HepG2 (cell line): Measurements from ENCODE around the gene C11orf24. TPM values are rescaled to one million over a fixed set of nuclear protein-coding genes. Genes with fewer than 3 reads are reported as not detected.

Source experiments
- BCL6 ChIP-seq: IDR thresholded peaks from 2 replicates; pipeline ENCODE4 v1.6.1; 2016; ENCODE audit warnings: missing genetic modification reagents, missing compliant biosample characterization
- BRF2 ChIP-seq: sonication (generic); formaldehyde crosslinking; IDR thresholded peaks from 2 replicates; pipeline ENCODE4 v1.8.1; 2022; ENCODE audit warnings: mild to moderate bottlenecking, missing genetic modification reagents
- CREM ChIP-seq, 2 experiments: sonication (generic) in 1 of 2; formaldehyde crosslinking in 1 of 2; IDR thresholded peaks; 2 replicates each; pipeline versions ENCODE4 v1.4.0 to v1.6.1; 2016 to 2020; ENCODE audit warnings: antibody characterized with exemption in 1 of 2, mild to moderate bottlenecking in 1 of 2, missing genetic modification reagents in 1 of 2
- HIVEP1 ChIP-seq: sonication (generic); formaldehyde crosslinking; IDR thresholded peaks from 2 replicates; pipeline ENCODE4 v1.4.0; 2020; ENCODE audit warnings: mild to moderate bottlenecking, missing genetic modification reagents
- HOXA3 ChIP-seq: sonication (generic); formaldehyde crosslinking; IDR thresholded peaks from 2 replicates; pipeline ENCODE4 v1.5.0; 2020; ENCODE audit warnings: missing genetic modification reagents
- KAT2B ChIP-seq: fragments of 150-350 bp; IDR thresholded peaks from 2 replicates; pipeline ENCODE4 v1.6.1; 2014; ENCODE audit warnings: low read depth, low read length, borderline replicate concordance
- KMT2A ChIP-seq: sonication (generic); formaldehyde crosslinking; IDR thresholded peaks from 2 replicates; pipeline ENCODE4 v1.4.0; 2020; ENCODE audit warnings: missing genetic modification reagents
- MAFG ChIP-seq: sonication (generic); formaldehyde crosslinking; IDR thresholded peaks from 2 replicates; pipeline ENCODE4 v1.5.1; 2020; ENCODE audit warnings: mild to moderate bottlenecking, missing genetic modification reagents
- MTA1 ChIP-seq: sonication (generic); formaldehyde crosslinking; IDR thresholded peaks from 2 replicates; pipeline ENCODE4 v1.4.0; 2020; ENCODE audit warnings: missing genetic modification reagents, mild to moderate bottlenecking, borderline replicate concordance
- NBN ChIP-seq: fragments of 450-650 bp; conservative IDR thresholded peaks from 2 replicates; pipeline ENCODE4 v1.6.1; 2017
- NFYB ChIP-seq: sonication (generic); formaldehyde crosslinking; IDR thresholded peaks from 2 replicates; pipeline ENCODE4 v1.4.0; 2020; ENCODE audit warnings: missing genetic modification reagents
- RARA ChIP-seq: IDR thresholded peaks from 2 replicates; pipeline ENCODE4 v1.6.1; 2016; ENCODE audit warnings: missing genetic modification reagents, missing compliant biosample characterization
- SMAD3 ChIP-seq: sonication (generic); formaldehyde crosslinking; IDR thresholded peaks from 2 replicates; pipeline ENCODE4 v1.4.0; 2020; ENCODE audit warnings: missing genetic modification reagents
- TAF15 ChIP-seq: fragments of 200-400 bp; formaldehyde crosslinking; IDR thresholded peaks from one replicate; pipeline ENCODE4 v1.6.1; 2018; ENCODE audit warnings: mild to moderate bottlenecking, low read depth, low read length; ENCODE audit not compliant: poor library complexity, severe bottlenecking
- THAP7 ChIP-seq: sonication (generic); formaldehyde crosslinking; IDR thresholded peaks from 2 replicates; pipeline ENCODE4 v1.8.1; 2023; ENCODE audit warnings: mild to moderate bottlenecking, missing genetic modification reagents
- YY1 ChIP-seq: IDR thresholded peaks from 2 replicates; pipeline ENCODE4 v1.6.1; 2011; ENCODE audit warnings: low read length, low read depth, moderate library complexity, mild to moderate bottlenecking; ENCODE audit not compliant: insufficient read depth, insufficient replicate concordance
- ZC3H13 ChIP-seq: sonication (generic); formaldehyde crosslinking; IDR thresholded peaks from 2 replicates; pipeline ENCODE4 v1.8.1; 2023; ENCODE audit warnings: mild to moderate bottlenecking, missing genetic modification reagents, moderate library complexity
- ZNF225 ChIP-seq: sonication (generic); formaldehyde crosslinking; IDR thresholded peaks from 2 replicates; pipeline ENCODE4 v1.4.0; 2020; ENCODE audit warnings: mild to moderate bottlenecking, missing genetic modification reagents
- ZNF24 ChIP-seq: fragments of 450-650 bp; IDR thresholded peaks from 2 replicates; pipeline ENCODE4 v1.6.1; 2017; ENCODE audit warnings: antibody characterized with exemption, mild to moderate bottlenecking
- ZNF567 ChIP-seq: sonication (generic); formaldehyde crosslinking; IDR thresholded peaks from 2 replicates; pipeline ENCODE4 v1.8.1; 2023; ENCODE audit warnings: mild to moderate bottlenecking, missing genetic modification reagents, borderline replicate concordance
- ZNF605 ChIP-seq: sonication (generic); formaldehyde crosslinking; IDR thresholded peaks from 2 replicates; pipeline ENCODE4 v1.8.0; 2022; ENCODE audit warnings: mild to moderate bottlenecking, missing genetic modification reagents
- ZNF687 ChIP-seq: sonication (generic); formaldehyde crosslinking; IDR thresholded peaks from 2 replicates; pipeline ENCODE4 v1.5.1; 2020; ENCODE audit warnings: mild to moderate bottlenecking, missing genetic modification reagents, moderate library complexity
- ZNF776 ChIP-seq: sonication (generic); formaldehyde crosslinking; IDR thresholded peaks from 2 replicates; pipeline ENCODE4 v1.4.0; 2020; ENCODE audit warnings: mild to moderate bottlenecking, missing genetic modification reagents
- ZSCAN12 ChIP-seq: sonication (generic); formaldehyde crosslinking; IDR thresholded peaks from 2 replicates; pipeline ENCODE4 v1.9.0; 2021; ENCODE audit warnings: mild to moderate bottlenecking, missing genetic modification reagents
- ZSCAN30 ChIP-seq: sonication (generic); formaldehyde crosslinking; IDR thresholded peaks from 2 replicates; pipeline ENCODE4 v1.5.0; 2020; ENCODE audit warnings: mild to moderate bottlenecking, missing genetic modification reagents
- ZSCAN9 ChIP-seq: IDR thresholded peaks from 2 replicates; pipeline ENCODE4 v1.6.1; 2016; ENCODE audit warnings: borderline replicate concordance
- polyA plus RNA-seq, 8 experiments: library from polyadenylated mRNA; depleted of rRNA in 3 of 8; stranded (reverse) in 7 of 8; unstranded in 1 of 8; fragments of >200 nt; fragmentation: Illumina TruSeq in 4 of 8; extraction: Trizol in 4 of 8; gene quantifications; 2 replicates each; pipeline versions ENCODE4 v1.2.1 to v1.2.3, GENCODE V29; 2011 to 2016; ENCODE audit warnings: low read depth in 4 of 8, missing spikeins in 1 of 8, mixed read lengths in 1 of 8; ENCODE audit not compliant: insufficient read depth in 1 of 8
- total RNA-seq, 5 experiments: library from RNA; depleted of rRNA; stranded (reverse); fragments of >200 nt; fragmentation: Illumina TruSeq; extraction: Trizol; gene quantifications; 2 replicates each; pipeline ENCODE4 v1.2.3, GENCODE V29; 2016; ENCODE audit warnings: low read depth in 1 of 5

The C11orf24 gene
- total and polyA plus RNA-seq, 2 of the 13 experiments (the other 11 are each of a cell fraction or from before 2014, with no cell fraction given): 52.9 to 55.5 TPM

GRCh38 chr11:68213555-68214172, 58.1 kb downstream of the C11orf24 start (continued):
- TF ChIP-seq MAFG (no peak), HOXA3 (CRISPR knock-in tag) (peak; percentile 98), ZNF605 (CRISPR knock-in tag) (peak; percentile 57; the same call in 1 of the 2 replicates), BRF2 (CRISPR knock-in tag) (peak; percentile 84), BCL6 (peak; percentile 62), KAT2B (peak; percentile 74; the same call in 1 of the 2 replicates), ZNF225 (CRISPR knock-in tag) (no peak), ZNF776 (CRISPR knock-in tag) (0 out of 2 replicates have a peak, but pooled peaks have one; percentile 83), HIVEP1 (CRISPR knock-in tag) (no peak), ZNF567 (CRISPR knock-in tag) (no peak; the same call in 1 of the 2 replicates), SMAD3 (no peak), NBN (no peak), THAP7 (CRISPR knock-in tag) (no peak), KMT2A (0 out of 2 replicates have a peak, but pooled peaks have one; percentile 22), ZC3H13 (CRISPR knock-in tag) (peak; percentile 48; the same call in 1 of the 2 replicates), RARA (CRISPR knock-in tag) (0 out of 2 replicates have a peak, but pooled peaks have one; percentile 13), CREM (IDR thresholded peaks at IDR 0.05) (no peak), CREM (CRISPR knock-in tag; IDR thresholded peaks at IDR 0.05) (no peak), NFYB (CRISPR knock-in tag) (no peak; the same call in 1 of the 2 replicates), YY1 (peak; percentile 90), ZSCAN9 (CRISPR knock-in tag) (no peak), MTA1 (CRISPR knock-in tag) (peak; percentile 93; the same call in 1 of the 2 replicates), ZSCAN30 (no peak), ZNF24 (0 out of 2 replicates have a peak, but pooled peaks have one; percentile 25), ZNF687 (CRISPR knock-in tag) (peak; percentile 84), TAF15 (peak; percentile 76), ZSCAN12 (peak; percentile 76; the same call in 1 of the 2 replicates)
